SK-MEL-5 (cell line): ENCODE results near the gene DPP6. TPM values are rescaled to one million over a fixed set of nuclear protein-coding genes. Genes with fewer than 3 reads are reported as not detected.
"Not testable (repeated sequence)": the region's sequence is repeated elsewhere in the genome, so short reads cannot be mapped to it uniquely, and the experiment has no call there.

ENCODE experiments used
- DNase-seq: peaks from one replicate; pipeline ENCODE4 v3.0.0-alpha.2; 2016; ENCODE audit warnings: low read depth, low spot score
- in situ Hi-C: cut with HindIII; loops from 2 replicates; pipeline ENCODE4 v1.10.0; 2016; ENCODE audit warnings: low sequenced_read_pairs, high pct_unique_total_duplicates, low pct_unique_long_range_greater_than_20kb
- polyA plus RNA-seq, 2 experiments: library from polyadenylated mRNA; depleted of rRNA; stranded (reverse); fragments of >200 nt; gene quantifications; 2 replicates each; pipeline ENCODE4 v1.2.3, GENCODE V29; 2015
- total RNA-seq: library from RNA; depleted of rRNA; stranded (reverse); fragments of >200 nt; shearing (Covaris generic); gene quantifications from 2 replicates; pipeline ENCODE4 v1.2.3, GENCODE V29; 2014; rRNA removed

DPP6 gene
- total RNA-seq = 0.87 and 1.2 TPM in 2 replicates
- 0.82 and 1.3 TPM in 2 replicates for polyA plus RNA-seq (2015; cell fraction: cytosol; rRNA removed)
- polyA plus RNA-seq (2015; cell fraction: nucleus; rRNA removed) = 1.2 TPM in 1 of 2 replicates, not detected in the other

DNA sequence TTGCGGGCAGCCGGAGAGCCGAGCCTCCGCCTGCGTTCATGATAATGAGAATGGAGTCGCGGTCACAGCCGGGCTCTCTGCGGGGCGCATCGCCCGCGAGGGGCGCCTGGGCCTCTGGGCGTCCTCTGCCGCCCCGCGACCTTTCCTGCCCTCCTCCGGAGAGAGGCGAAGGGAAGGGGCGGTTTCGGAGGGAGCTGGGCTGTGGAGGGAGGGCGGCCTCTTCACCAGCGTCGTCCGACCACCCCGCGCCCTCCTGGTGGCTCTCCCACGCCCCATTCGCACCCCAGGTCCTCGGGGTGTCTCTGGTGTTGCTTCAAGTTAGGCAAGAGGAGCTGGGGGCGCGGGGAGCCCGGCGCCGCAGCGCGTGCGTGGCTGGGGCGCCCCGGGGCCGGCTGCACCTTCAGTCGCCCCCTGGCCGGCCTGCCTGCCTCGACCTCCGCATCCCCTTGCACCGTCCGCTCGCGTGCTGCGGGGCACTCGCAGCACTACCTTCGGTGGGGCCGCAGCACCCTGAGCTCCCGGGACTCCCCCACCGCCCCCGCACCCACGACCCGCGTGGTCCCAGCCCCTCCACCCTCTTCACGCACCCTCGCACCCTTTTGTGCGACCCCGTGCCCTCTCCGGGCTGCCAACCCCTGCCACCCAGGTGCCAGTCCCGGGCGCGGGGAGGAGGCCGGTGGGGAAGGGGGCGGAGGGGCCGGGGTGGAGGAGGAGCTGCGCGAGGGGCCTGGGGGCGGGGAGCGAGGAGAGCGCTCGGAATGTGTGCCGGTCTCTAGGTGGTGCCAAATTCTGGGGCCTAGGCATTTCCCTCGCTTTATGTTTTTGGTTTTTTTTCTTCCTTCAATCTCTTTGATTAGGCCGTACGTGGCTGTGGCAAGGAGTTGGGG lies at the start of gene DPP6:
Gene DPP6, plus strand, starts transcription at position 756 of the 887 bp plus-strand sequence.
- DNase-seq = not testable (repeated sequence)

GRCh38 chr7:154009423-154009911 lies 42.7 kb upstream of the DPP6 start:
- DNase-seq, in situ Hi-C loops: not testable (repeated sequence)

More for the DNA sequence above, at the start of gene DPP6:
- in situ Hi-C loops = not testable (repeated sequence)

DNA sequence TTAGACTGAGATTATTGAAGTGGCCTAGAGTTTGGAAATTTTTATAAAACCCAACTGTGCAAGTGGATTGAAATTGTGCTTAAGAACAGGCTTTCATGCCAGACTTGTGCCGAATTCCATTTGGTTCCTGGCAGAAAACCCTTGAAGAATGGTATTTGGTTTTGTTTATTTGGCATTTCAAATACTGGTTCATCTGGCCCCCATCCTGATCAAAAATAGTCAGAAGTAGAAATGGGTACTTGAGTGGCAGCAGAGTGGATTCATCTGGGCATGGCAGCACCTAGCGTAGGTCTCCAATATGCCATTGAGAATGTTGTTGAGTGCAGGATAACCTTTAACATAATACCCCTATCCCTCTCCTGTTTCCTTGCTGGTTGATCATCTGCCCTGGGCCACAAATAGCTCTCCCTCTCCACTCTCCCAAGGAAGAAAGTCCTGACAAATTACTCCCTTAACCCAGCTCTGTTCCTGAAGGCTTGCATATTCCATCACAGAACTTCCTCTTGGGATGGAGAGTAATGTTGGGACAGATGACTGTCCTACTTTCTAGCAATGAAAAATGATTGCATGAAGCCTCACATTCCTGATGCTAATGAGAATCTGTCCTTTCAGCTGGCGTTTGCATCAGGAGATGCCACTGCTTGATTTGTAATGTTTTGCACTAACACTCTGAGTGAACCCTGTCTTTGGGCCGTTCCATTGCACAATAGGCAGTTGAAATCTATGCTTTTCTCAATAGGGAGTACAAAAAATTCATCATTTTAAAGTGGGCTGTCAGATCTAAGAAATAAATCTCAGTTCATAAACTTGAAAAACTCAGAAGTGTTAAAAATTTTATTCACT lies 41.3 kb upstream of the DPP6 start:
- in situ Hi-C loops = not testable (repeated sequence)

DNA sequence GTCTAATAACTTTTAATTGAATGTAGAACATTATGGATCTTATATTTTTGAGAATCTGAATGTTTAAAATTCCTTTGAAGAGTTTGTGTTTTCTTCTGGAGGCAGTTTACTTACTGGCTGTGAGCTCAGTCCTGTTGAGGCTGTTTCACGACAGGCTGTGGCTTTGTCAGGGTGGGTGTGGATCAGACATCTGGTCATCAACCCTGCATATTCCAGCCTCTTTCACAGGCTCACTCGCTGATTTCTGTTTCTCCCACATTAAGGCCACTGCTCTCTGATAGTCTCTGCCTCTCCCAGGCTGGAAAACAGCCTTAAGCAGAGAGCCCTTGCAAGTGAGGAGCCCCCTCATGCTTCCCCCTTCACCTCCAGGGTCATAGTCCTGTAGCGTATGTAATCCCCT lies 39.4 kb upstream of the DPP6 start:
- in situ Hi-C loops, DNase-seq: not testable (repeated sequence)

More for the DNA sequence above, 41.3 kb upstream of the DPP6 start:
- DNase-seq = not testable (repeated sequence)

- DNase-seq, in situ Hi-C loops: not testable (repeated sequence)
These were observed 36.6 kb upstream of the DPP6 start for GRCh38 chr7:154015636-154016035.

GRCh38 chr7:154018354-154018753 lies 33.8 kb upstream of the DPP6 start:
- in situ Hi-C loops = not testable (repeated sequence)

GRCh38 chr7:154027805-154028204 lies 24.4 kb upstream of the DPP6 start:
- in situ Hi-C loops, DNase-seq: not testable (repeated sequence)

More at GRCh38 chr7:154018354-154018753, 33.8 kb upstream of the DPP6 start:
- DNase-seq = not testable (repeated sequence)

GRCh38 chr7:154030476-154031080 lies 21.6 kb upstream of the DPP6 start:
- in situ Hi-C loops, DNase-seq: not testable (repeated sequence)

GRCh38 chr7:154039466-154040165 lies 12.6 kb upstream of the DPP6 start:
- DNase-seq, in situ Hi-C loops: not testable (repeated sequence)

GRCh38 chr7:154050394-154050793 lies 1.8 kb upstream of the DPP6 start:
- in situ Hi-C loops, DNase-seq: not testable (repeated sequence)

- DNase-seq, in situ Hi-C loops: not testable (repeated sequence)
These were observed 1.1 kb upstream of the DPP6 start for GRCh38 chr7:154051006-154051642.

DNA sequence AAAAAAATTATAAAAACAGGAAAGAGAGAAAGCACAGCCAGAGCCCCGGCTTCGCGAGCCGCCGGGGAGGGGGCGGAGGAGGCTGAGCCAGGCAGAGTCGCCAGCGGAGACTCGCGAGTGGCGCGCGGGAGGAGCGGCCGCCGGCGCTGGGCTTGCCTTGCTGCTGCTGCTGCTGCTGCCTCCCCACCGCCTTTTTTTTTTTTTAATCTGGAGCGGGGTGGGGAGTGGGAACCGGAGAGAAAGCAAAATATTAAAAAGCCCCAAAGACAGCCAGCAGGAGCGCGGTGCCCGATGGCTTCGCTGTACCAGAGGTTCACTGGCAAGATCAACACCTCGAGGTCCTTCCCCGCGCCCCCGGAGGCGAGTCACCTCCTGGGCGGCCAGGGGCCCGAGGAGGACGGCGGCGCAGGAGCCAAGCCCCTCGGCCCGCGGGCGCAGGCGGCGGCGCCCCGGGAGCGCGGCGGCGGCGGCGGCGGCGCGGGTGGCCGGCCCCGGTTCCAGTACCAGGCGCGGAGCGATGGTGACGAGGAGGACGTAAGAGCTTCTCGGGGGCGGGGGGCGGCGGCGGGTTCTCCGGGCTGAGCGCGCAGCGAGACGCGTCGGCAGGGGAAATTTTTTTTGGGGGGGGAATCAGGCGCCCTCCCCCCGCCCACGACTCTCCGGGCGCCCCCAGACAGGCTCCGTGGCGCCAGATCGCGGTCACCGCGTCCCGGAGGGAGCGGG lies 493 bp downstream of the DPP6 start:
- DNase-seq, in situ Hi-C loops: not testable (repeated sequence)

- DNase-seq, in situ Hi-C loops: not testable (repeated sequence)
These were observed 1.5 kb downstream of the DPP6 start for GRCh38 chr7:154053466-154054312.

GRCh38 chr7:154054664-154055063 lies 2.5 kb downstream of the DPP6 start:
- DNase-seq, in situ Hi-C loops: not testable (repeated sequence)
